NT2/D1 (cell line): ENCODE measurements around the gene ID2.

Source experiments
- DNase-seq: peaks from one replicate; pipeline ENCODE4 v3.0.0-alpha.2; 2011; ENCODE audit warnings: low read depth, low spot score
- H3K27me3 ChIP-seq: 2 replicates; pipeline ENCODE4 v1.6.0; 2011; ENCODE audit warnings: mild to moderate bottlenecking; ENCODE audit not compliant: insufficient read length, insufficient read depth
- H3K36me3 ChIP-seq: 2 replicates; pipeline ENCODE4 v1.6.1; 2011; ENCODE audit warnings: mild to moderate bottlenecking, low read length, mixed read lengths; ENCODE audit not compliant: insufficient read depth, insufficient read length
- H3K4me1 ChIP-seq: 2 replicates; pipeline ENCODE4 v1.5.1; 2011; ENCODE audit not compliant: insufficient read depth, insufficient read length
- H3K4me3 ChIP-seq: 2 replicates; pipeline ENCODE4 v1.5.1; 2011; ENCODE audit warnings: low read depth; ENCODE audit not compliant: insufficient read length
- H3K9ac ChIP-seq: 2 replicates; pipeline ENCODE4 v1.6.0; 2011; ENCODE audit warnings: low read depth; ENCODE audit not compliant: insufficient read length
- H3K9me3 ChIP-seq: 2 replicates; pipeline ENCODE4 v1.5.1; 2011; ENCODE audit warnings: mild to moderate bottlenecking, low read length; ENCODE audit not compliant: insufficient read depth
- SUZ12 ChIP-seq: IDR thresholded peaks from 2 replicates; pipeline ENCODE4 v1.6.1; 2011; ENCODE audit not compliant: insufficient read length, insufficient read depth; ENCODE audit errors: extremely low read depth
- YY1 ChIP-seq: IDR thresholded peaks from 2 replicates; pipeline ENCODE4 v1.6.1; 2011; ENCODE audit not compliant: insufficient read length, insufficient read depth
- ZNF274 ChIP-seq: IDR thresholded peaks from 2 replicates; pipeline ENCODE4 v1.6.1; 2011; ENCODE audit warnings: mild to moderate bottlenecking, low read depth, low read length

ID2 gene

DNA sequence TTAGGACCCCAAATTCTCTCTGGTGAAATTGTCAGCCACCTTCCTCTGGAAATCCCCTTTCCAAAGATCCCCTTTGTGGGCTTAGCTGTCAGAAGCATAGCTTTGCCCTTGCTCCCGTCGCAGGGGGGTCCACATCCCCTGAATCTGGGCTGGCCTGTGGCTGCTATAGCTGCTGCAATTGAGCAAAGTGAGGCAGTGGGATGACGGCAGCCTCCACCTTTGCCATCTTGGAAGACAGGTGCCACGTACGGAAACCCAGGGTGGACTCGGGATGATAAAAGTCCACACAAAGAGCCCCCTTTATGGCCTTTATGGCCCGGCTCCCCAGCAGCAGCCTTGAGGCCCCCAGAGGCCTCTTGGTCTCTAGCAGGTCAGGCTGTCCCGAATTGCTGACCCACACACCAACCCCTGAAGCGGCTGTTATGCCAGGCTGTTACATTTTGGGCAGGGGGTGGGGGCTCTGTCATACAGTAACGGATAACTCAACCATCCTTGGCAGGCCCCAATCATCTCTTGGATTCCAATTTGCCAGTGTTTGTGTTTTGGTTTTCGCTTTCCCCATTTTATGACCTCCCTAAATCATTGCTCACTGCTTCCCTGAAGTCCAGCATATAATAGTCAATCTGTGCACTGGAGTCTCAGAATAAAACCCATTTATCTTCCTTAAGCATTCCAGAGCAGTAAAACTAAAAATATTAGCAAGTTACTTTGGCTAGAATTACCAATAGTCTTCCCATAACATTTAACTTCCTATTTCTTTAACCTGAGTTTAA lies 33.2 kb upstream of the ID2 start:
- no peak overlapping the region for H3K9ac ChIP-seq
- DNase-seq, result no peak
- H3K4me1 ChIP-seq, result peaks cover 2% of the 10 kb centered on the region
- H3K4me3 ChIP-seq, result no peak overlapping the region
- no peaks in the 10 kb centered on the region for H3K27me3 ChIP-seq
- H3K36me3 ChIP-seq, result no peaks in the 10 kb centered on the region
- TF ChIP-seq YY1 (no peak), SUZ12 (no peak), ZNF274 (no peak)
- H3K9me3 ChIP-seq, result peaks cover 26% of the 10 kb centered on the region

DNA sequence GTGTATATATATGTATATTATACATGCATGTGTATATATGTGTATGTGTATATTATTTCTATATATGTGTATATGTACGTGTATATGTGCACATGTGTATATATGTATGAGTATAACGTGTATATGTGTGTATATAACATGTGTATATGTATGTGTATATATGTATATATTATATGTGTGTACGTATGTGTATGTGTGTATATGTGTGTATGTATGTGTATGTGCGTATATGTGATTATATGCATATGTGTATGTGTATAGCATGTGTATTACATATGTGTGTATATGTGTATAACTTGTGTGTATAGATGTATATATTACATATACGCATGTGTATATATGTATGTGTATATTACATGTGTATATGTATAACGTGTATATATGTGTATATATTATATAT lies 32.1 kb upstream of the ID2 start:
- Histone ChIP-seq H3K36me3 (no peaks in the 10 kb centered on the region), H3K4me3 (no peak overlapping the region), H3K9ac (no peak overlapping the region), H3K4me1 (no peaks in the 10 kb centered on the region), H3K9me3 (peaks cover 26% of the 10 kb centered on the region), H3K27me3 (no peaks in the 10 kb centered on the region)
- TF ChIP-seq YY1 (no peak), ZNF274 (no peak), SUZ12 (no peak)
- DNase-seq, result no peak

DNA sequence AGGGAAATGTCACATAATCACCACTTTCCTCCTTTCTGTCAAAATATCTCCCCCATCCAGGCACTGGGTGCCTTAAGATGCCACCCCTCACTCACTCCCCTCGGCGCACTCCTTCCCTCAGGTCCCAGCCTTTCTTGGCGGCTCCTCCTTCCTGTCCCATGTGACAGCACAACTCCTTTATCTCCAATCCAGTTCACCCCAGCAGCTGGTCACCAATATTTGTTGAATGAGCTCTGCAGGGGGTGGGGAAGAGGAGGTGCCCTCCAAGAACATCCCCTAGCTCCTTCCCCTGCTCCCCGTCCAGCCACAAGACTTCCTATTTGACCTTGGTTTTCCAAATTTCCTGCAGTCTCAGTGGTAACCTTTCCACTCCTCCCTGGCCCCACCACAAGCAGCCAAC lies 31.6 kb upstream of the ID2 start:
- Histone ChIP-seq H3K9me3 (peaks cover 26% of the 10 kb centered on the region), H3K4me3 (no peak overlapping the region), H3K36me3 (no peaks in the 10 kb centered on the region), H3K4me1 (no peaks in the 10 kb centered on the region), H3K9ac (no peak overlapping the region), H3K27me3 (no peaks in the 10 kb centered on the region)
- TF ChIP-seq SUZ12 (no peak), YY1 (no peak), ZNF274 (no peak)
- DNase-seq, result no peak

DNA sequence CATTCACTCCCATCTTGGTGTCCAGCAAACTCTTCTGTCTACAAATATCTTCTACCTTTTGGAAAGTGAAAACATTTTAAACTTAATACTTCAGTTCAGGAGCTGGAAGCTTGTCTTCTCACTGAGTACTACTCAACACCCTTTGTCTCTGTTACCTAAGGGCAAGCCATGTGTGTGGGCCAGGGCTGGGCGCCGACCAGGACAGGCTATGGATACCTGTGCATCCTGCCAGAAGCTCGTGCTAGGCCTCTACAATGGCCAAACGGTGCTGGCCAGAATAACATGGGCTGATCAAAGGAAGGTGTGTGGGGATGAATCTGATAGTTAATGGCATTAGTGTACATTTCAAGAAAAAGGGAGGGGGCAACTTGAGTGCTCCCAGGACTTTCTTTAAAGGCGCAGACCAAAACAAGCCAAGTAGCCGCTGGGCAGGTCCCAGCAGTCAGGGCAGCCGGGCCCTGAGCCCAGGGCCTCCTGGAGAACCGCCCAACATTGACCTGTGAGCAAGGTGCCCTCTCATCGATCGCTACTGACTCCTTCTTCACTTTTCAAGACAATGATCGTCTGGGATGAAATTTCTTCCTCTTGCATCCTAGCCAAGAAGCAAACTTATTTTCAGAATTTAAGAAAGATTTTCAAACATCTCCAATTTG lies 29.0 kb upstream of the ID2 start:
- Histone ChIP-seq H3K9me3 (peaks cover 9% of the 10 kb centered on the region), H3K36me3 (no peaks in the 10 kb centered on the region), H3K4me3 (no peak overlapping the region), H3K27me3 (no peaks in the 10 kb centered on the region), H3K9ac (no peak overlapping the region), H3K4me1 (no peaks in the 10 kb centered on the region)
- TF ChIP-seq ZNF274, result no peak
- TF ChIP-seq SUZ12, result no peak
- TF ChIP-seq YY1, result no peak
- no peak for DNase-seq

DNA sequence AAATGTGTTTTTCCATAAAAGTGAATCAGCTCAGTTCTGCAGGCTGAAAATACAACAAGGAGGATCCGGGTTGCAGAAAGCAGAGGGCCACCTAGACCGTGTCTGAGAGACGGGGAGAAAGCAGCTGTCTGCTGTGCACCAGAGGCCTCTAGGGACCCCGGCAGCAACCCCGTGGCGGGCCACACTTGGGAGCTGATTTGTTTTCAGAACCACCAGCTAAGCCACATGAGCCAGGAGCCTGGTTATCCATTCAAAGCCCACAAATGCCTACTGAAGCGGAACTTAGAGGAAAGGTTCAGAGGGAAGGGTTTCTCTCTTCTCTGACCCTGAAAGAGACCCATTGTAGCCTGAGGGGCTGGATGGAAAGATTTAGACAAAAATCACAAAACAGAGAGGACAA lies 28.4 kb upstream of the ID2 start:
- H3K9ac ChIP-seq, result no peak overlapping the region
- no peak for DNase-seq
- H3K36me3 ChIP-seq, result no peaks in the 10 kb centered on the region
- H3K4me3 ChIP-seq, result no peak overlapping the region
- no peaks in the 10 kb centered on the region for H3K4me1 ChIP-seq
- H3K9me3 ChIP-seq, result peaks cover 3% of the 10 kb centered on the region
- TF ChIP-seq YY1 (no peak), ZNF274 (no peak), SUZ12 (no peak)
- H3K27me3 ChIP-seq, result no peaks in the 10 kb centered on the region

DNA sequence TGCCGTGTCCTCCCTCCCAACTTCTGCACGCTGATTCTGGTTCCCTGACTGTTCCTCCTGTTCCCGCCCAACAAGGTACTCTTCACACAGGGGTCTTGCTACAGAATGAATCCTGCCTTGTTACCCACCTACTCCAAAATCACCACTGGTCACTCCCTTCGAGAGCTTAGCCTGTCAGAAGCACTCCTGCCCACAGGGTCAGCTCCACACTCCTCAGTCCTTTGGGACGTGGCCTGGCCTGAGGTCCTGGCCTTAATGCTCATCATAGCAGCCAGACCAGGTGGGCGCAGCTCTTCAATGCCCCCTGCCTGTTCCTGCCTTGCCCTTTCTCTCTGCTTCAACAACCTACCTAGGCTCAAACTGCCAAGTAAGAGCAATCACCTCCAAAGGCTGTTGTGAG lies 27.8 kb upstream of the ID2 start:
- H3K9ac ChIP-seq, result no peak overlapping the region
- TF ChIP-seq YY1 (no peak), ZNF274 (no peak), SUZ12 (no peak)
- H3K27me3 ChIP-seq, result no peaks in the 10 kb centered on the region
- H3K9me3 ChIP-seq, result no peaks in the 10 kb centered on the region; the same call in 1 of the 2 replicates
- peak overlapping the region; percentile 4 for H3K4me3 ChIP-seq
- no peaks in the 10 kb centered on the region for H3K36me3 ChIP-seq
- no peaks in the 10 kb centered on the region for H3K4me1 ChIP-seq
- DNase-seq, result no peak

DNA sequence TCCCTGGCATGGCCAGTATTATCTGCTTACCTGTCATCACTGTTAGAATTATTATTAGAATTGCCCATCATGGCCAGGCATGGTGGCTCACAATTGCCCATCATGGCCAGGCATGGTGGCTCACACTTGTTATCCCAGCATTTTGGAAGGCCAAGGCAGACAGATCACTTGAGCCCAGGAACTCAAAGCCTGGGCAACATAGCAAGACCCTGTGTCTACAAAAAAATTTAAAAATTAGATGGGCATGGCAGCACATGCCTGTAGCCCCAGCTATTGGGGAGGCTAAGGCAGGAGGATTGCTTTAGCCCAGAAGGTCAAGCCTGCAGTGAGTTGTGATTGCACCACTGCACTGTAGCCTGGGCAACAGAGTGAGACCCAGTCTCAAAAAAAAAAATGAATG lies 27.4 kb upstream of the ID2 start:
- no peaks in the 10 kb centered on the region for H3K36me3 ChIP-seq
- no peaks in the 10 kb centered on the region; the same call in 1 of the 2 replicates for H3K9me3 ChIP-seq
- TF ChIP-seq YY1 (no peak), ZNF274 (no peak), SUZ12 (no peak)
- H3K4me1 ChIP-seq, result no peaks in the 10 kb centered on the region
- H3K9ac ChIP-seq, result no peak overlapping the region
- no peak overlapping the region for H3K4me3 ChIP-seq
- no peak for DNase-seq
- no peaks in the 10 kb centered on the region for H3K27me3 ChIP-seq
